ENCODE data around the gene GPR171. TPM values are rescaled to one million over a fixed set of nuclear protein-coding genes. Genes with fewer than 3 reads are reported as not detected.
"Not testable (repeated sequence)": the region's sequence is repeated elsewhere in the genome, so short reads cannot be mapped to it uniquely, and the experiment has no call there.

The GPR171 gene
- total RNA-seq, 1 experiment from 2014 or later = 0.17 TPM

GRCh38 chr3:151234825-151235224 lies 31.8 kb upstream of the GPR171 start:
- Mint-ChIP-seq H3K9me3 (peaks cover 7% of the 10 kb centered on the region), H3K27ac (no peak overlapping the region; the same call in 1 of the 2 replicates), H3K27me3 (ENCODE audit: low read depth) (no peaks in the 10 kb centered on the region), H3K36me3 (peaks cover 12% of the 10 kb centered on the region), H3K4me1 (peaks cover 32% of the 10 kb centered on the region), H3K4me3 (no peak overlapping the region)
- DNase-seq (ENCODE audit: low spot score) (no peak), ATAC-seq (no peak)
- POLR2A ChIA-PET = no interaction called here
- TF ChIP-seq ATF1 (CRISPR knock-in tag; IDR thresholded peaks at IDR 0.05) (no peak), KAT7 (CRISPR knock-in tag; IDR thresholded peaks at IDR 0.05; ENCODE audit: borderline replicate concordance) (no peak), SMAD3 (CRISPR knock-in tag; IDR thresholded peaks at IDR 0.05; ENCODE audit: borderline replicate concordance) (no peak), JUN (CRISPR knock-in tag; IDR thresholded peaks at IDR 0.05) (no peak)
- TF ChIP-seq, protein P1, sequence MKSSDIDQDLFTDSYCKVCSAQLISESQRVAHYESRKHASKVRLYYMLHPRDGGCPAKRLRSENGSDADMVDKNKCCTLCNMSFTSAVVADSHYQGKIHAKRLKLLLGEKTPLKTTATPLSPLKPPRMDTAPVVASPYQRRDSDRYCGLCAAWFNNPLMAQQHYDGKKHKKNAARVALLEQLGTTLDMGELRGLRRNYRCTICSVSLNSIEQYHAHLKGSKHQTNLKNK (CRISPR knock-in tag; IDR thresholded peaks at IDR 0.05) = no peak
- TF ChIP-seq, protein P2, sequence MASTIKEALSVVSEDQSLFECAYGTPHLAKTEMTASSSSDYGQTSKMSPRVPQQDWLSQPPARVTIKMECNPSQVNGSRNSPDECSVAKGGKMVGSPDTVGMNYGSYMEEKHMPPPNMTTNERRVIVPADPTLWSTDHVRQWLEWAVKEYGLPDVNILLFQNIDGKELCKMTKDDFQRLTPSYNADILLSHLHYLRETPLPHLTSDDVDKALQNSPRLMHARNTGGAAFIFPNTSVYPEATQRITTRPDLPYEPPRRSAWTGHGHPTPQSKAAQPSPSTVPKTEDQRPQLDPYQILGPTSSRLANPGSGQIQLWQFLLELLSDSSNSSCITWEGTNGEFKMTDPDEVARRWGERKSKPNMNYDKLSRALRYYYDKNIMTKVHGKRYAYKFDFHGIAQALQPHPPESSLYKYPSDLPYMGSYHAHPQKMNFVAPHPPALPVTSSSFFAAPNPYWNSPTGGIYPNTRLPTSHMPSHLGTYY (CRISPR knock-in tag; IDR thresholded peaks at IDR 0.05) = no peak
- CTCF ChIA-PET = interaction anchor here (1.1 to 1.6 kb wide), 4 partner anchors 8 to 94 kb away, joined by 3 to 5 read pairs (median 4); no protein-coding TSS in a partner anchor

GRCh38 chr3:151232991-151233390 lies 30.0 kb upstream of the GPR171 start:
- Mint-ChIP-seq H3K9me3 (peaks cover 7% of the 10 kb centered on the region), H3K4me3 (no peak overlapping the region), H3K36me3 (peaks cover 12% of the 10 kb centered on the region), H3K27ac (peak overlapping the region; percentile 88), H3K4me1 (peaks cover 41% of the 10 kb centered on the region), H3K27me3 (ENCODE audit: low read depth) (no peaks in the 10 kb centered on the region)
- ChIA-PET POLR2A (no interaction called here), CTCF (interaction anchor here (1.3 kb wide), 1 partner anchor 34 kb away, joined by 4 read pairs; no protein-coding TSS in a partner anchor)
- DNase-seq (ENCODE audit: low spot score) (no peak), ATAC-seq (peak; percentile 56)
- no peak for TF ChIP-seq MYBL2 (CRISPR knock-in tag; IDR thresholded peaks at IDR 0.05)
- TF ChIP-seq, protein P3, sequence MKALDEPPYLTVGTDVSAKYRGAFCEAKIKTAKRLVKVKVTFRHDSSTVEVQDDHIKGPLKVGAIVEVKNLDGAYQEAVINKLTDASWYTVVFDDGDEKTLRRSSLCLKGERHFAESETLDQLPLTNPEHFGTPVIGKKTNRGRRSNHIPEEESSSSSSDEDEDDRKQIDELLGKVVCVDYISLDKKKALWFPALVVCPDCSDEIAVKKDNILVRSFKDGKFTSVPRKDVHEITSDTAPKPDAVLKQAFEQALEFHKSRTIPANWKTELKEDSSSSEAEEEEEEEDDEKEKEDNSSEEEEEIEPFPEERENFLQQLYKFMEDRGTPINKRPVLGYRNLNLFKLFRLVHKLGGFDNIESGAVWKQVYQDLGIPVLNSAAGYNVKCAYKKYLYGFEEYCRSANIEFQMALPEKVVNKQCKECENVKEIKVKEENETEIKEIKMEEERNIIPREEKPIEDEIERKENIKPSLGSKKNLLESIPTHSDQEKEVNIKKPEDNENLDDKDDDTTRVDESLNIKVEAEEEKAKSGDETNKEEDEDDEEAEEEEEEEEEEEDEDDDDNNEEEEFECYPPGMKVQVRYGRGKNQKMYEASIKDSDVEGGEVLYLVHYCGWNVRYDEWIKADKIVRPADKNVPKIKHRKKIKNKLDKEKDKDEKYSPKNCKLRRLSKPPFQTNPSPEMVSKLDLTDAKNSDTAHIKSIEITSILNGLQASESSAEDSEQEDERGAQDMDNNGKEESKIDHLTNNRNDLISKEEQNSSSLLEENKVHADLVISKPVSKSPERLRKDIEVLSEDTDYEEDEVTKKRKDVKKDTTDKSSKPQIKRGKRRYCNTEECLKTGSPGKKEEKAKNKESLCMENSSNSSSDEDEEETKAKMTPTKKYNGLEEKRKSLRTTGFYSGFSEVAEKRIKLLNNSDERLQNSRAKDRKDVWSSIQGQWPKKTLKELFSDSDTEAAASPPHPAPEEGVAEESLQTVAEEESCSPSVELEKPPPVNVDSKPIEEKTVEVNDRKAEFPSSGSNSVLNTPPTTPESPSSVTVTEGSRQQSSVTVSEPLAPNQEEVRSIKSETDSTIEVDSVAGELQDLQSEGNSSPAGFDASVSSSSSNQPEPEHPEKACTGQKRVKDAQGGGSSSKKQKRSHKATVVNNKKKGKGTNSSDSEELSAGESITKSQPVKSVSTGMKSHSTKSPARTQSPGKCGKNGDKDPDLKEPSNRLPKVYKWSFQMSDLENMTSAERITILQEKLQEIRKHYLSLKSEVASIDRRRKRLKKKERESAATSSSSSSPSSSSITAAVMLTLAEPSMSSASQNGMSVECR (CRISPR knock-in tag; IDR thresholded peaks at IDR 0.05; ENCODE audit: borderline replicate concordance) = no peak
- TF ChIP-seq MXD4 (CRISPR knock-in tag; IDR thresholded peaks at IDR 0.05; ENCODE audit: borderline replicate concordance) = no peak
- no peak for TF ChIP-seq JUN (CRISPR knock-in tag; IDR thresholded peaks at IDR 0.05)

GRCh38 chr3:151232403-151232802 lies 29.4 kb upstream of the GPR171 start:
- H3K27ac Mint-ChIP-seq; H3K4me3 Mint-ChIP-seq; DNase-seq (ENCODE audit: low spot score); POLR2A ChIA-PET; ATAC-seq; H3K27me3 Mint-ChIP-seq (ENCODE audit: low read depth); H3K9me3 Mint-ChIP-seq: not testable (repeated sequence)
- peaks cover 12% of the 10 kb centered on the region for H3K36me3 Mint-ChIP-seq
- CTCF ChIA-PET = interaction anchor here (1.3 kb wide), 1 partner anchor 34 kb away, joined by 4 read pairs; no protein-coding TSS in a partner anchor
- H3K4me1 Mint-ChIP-seq = peaks cover 45% of the 10 kb centered on the region

- ChIA-PET POLR2A (no interaction called here), CTCF (interaction anchor here (0.8 to 1.0 kb wide), 2 partner anchors 39 to 48 kb away, joined by 3 to 6 read pairs; partner anchors contain the start of gene P2RY14)
- Mint-ChIP-seq H3K27ac (peak overlapping the region; percentile 22; the same call in 1 of the 2 replicates), H3K27me3 (ENCODE audit: low read depth) (no peaks in the 10 kb centered on the region), H3K9me3 (peaks cover 7% of the 10 kb centered on the region), H3K36me3 (peaks cover 12% of the 10 kb centered on the region), H3K4me3 (no peak overlapping the region), H3K4me1 (peaks cover 41% of the 10 kb centered on the region)
- no peak for TF ChIP-seq TEAD1 (CRISPR knock-in tag; IDR thresholded peaks at IDR 0.05)
- no peak for TF ChIP-seq PRRX2 (CRISPR knock-in tag; IDR thresholded peaks at IDR 0.05)
- no peak for TF ChIP-seq GTF2I (CRISPR knock-in tag; conservative IDR thresholded peaks at IDR 0.05)
- TF ChIP-seq CREM (CRISPR knock-in tag; IDR thresholded peaks at IDR 0.05) = no peak
- no peak for TF ChIP-seq NR2C2 (CRISPR knock-in tag; IDR thresholded peaks at IDR 0.05)
- DNase-seq (ENCODE audit: low spot score) (no peak), ATAC-seq (no peak)
Observed at GRCh38 chr3:151230646-151231045, 27.6 kb upstream of the GPR171 start.
